ENCODE measurements around the gene LAMC1. TPM values are rescaled to one million over a fixed set of nuclear protein-coding genes. Genes with fewer than 3 reads are reported as not detected.

The LAMC1 gene
- total and polyA plus RNA-seq, 2 donors (not counting 1 experiment from before 2014, with no cell fraction given) = 11.5 to 34.0 TPM

- DNase-seq (no peak), ATAC-seq (ENCODE audit: low read depth) (no peak)
- Histone ChIP-seq H3K36me3 (replicated peaks in 1 of 2; ENCODE audit: control extremely low read depth in 1 of 2, control insufficient read depth in 1 of 2, extremely low read depth in 1 of 2, insufficient read depth in 2 of 2, low read length in 1 of 2) (no peaks in the 10 kb centered on the region), H3K9ac (ENCODE audit: low read length) (no peak overlapping the region), H3K4me3 (ENCODE audit: control extremely low read depth in 1 of 5, extremely low read depth in 1 of 5, insufficient read depth in 1 of 5, low read depth in 2 of 5, low read length in 4 of 5) (no peak overlapping the region), H3K4me2 (replicated peaks; ENCODE audit: low read depth, low read length, poor library complexity, severe bottlenecking) (no peak overlapping the region), H3K4me1 (ENCODE audit: control insufficient read depth in 2 of 2, insufficient read depth in 2 of 2, low read length in 2 of 2) (peaks cover 0 to 5% of the 10 kb centered on the region in 2 donors), H3K27ac (ENCODE audit: low read length in 2 of 2) (no peak overlapping the region), H3K27me3 (replicated peaks in 1 of 4; ENCODE audit: control extremely low read depth in 1 of 4, control insufficient read depth in 3 of 4, insufficient read depth in 4 of 4, low read length in 3 of 4) (no peaks in the 10 kb centered on the region), H2AFZ (ENCODE audit: insufficient read depth, low read depth, low read length, poor library complexity, severe bottlenecking) (no peak overlapping the region), H3K79me2 (ENCODE audit: control insufficient read depth, insufficient read depth, low read length) (peaks cover 48% of the 10 kb centered on the region), H3K9me3 (ENCODE audit: control extremely low read depth in 1 of 3, control insufficient read depth in 2 of 3, insufficient read depth in 1 of 3, low read length in 2 of 3) (no peaks in the 10 kb centered on the region), H4K20me1 (ENCODE audit: control insufficient read depth, insufficient read depth, low read length, poor library complexity, severe bottlenecking) (peaks cover 37% of the 10 kb centered on the region)
- POLR2A ChIA-PET = no interaction called here
- no peaks in the 10 kb centered on the region for H3K9me3 Mint-ChIP-seq (ENCODE audit: insufficient read depth)
- intact Hi-C loops (cut with micrococcal nuclease) = no loop called here
- H3K27ac Mint-ChIP-seq = no peak overlapping the region
- H3K4me3 Mint-ChIP-seq = no peak overlapping the region
- CTCF ChIA-PET = no interaction called here
- no CpG with 5 or more reads among the region's 5 CpGs for WGBS (ENCODE audit: insufficient coverage)
- peaks cover 19% of the 10 kb centered on the region for H3K4me1 Mint-ChIP-seq
- TF ChIP-seq EZH2 (IDR thresholded peaks at IDR 0.05; ENCODE audit: borderline replicate concordance, insufficient read depth, low read depth, low read length, poor library complexity, severe bottlenecking) (no peak), CTCF (IDR thresholded peaks at IDR 0.05) (no peak)
- no peaks in the 10 kb centered on the region for H3K27me3 Mint-ChIP-seq
Measured at GRCh38 chr1:183090391-183091006, 67.3 kb downstream of the LAMC1 start.

GRCh38 chr1:183091181-183091580, 68.0 kb downstream of the LAMC1 start:
- intact Hi-C loops (cut with micrococcal nuclease) = no loop called here
- ChIA-PET CTCF (no interaction called here), POLR2A (no interaction called here)
- no peak for TF ChIP-seq EZH2 (IDR thresholded peaks at IDR 0.05; ENCODE audit: borderline replicate concordance, insufficient read depth, low read depth, low read length, poor library complexity, severe bottlenecking)
- no peak for TF ChIP-seq CTCF (IDR thresholded peaks at IDR 0.05)
- DNase-seq = no peak
- Histone ChIP-seq H2AFZ (ENCODE audit: insufficient read depth, low read depth, low read length, poor library complexity, severe bottlenecking) (no peak overlapping the region), H3K79me2 (ENCODE audit: control insufficient read depth, insufficient read depth, low read length) (peaks cover 44% of the 10 kb centered on the region), H3K4me2 (replicated peaks; ENCODE audit: low read depth, low read length, poor library complexity, severe bottlenecking) (no peak overlapping the region), H3K27ac (ENCODE audit: low read length in 2 of 2) (no peak overlapping the region), H3K4me1 (ENCODE audit: control insufficient read depth in 2 of 2, insufficient read depth in 2 of 2, low read length in 2 of 2) (peaks cover 0 to 5% of the 10 kb centered on the region in 2 donors), H3K36me3 (replicated peaks in 1 of 2; ENCODE audit: control extremely low read depth in 1 of 2, control insufficient read depth in 1 of 2, extremely low read depth in 1 of 2, insufficient read depth in 2 of 2, low read length in 1 of 2) (no peaks in the 10 kb centered on the region), H3K9me3 (ENCODE audit: control extremely low read depth in 1 of 3, control insufficient read depth in 2 of 3, insufficient read depth in 1 of 3, low read length in 2 of 3) (no peaks in the 10 kb centered on the region), H4K20me1 (ENCODE audit: control insufficient read depth, insufficient read depth, low read length, poor library complexity, severe bottlenecking) (peaks cover 34% of the 10 kb centered on the region), H3K27me3 (replicated peaks in 1 of 4; ENCODE audit: control extremely low read depth in 1 of 4, control insufficient read depth in 3 of 4, insufficient read depth in 4 of 4, low read length in 3 of 4) (no peaks in the 10 kb centered on the region), H3K4me3 (ENCODE audit: control extremely low read depth in 1 of 5, extremely low read depth in 1 of 5, insufficient read depth in 1 of 5, low read depth in 2 of 5, low read length in 4 of 5) (no peak overlapping the region), H3K9ac (ENCODE audit: low read length) (no peak overlapping the region)
- Mint-ChIP-seq H3K4me1 (peaks cover 19% of the 10 kb centered on the region), H3K27me3 (no peaks in the 10 kb centered on the region), H3K4me3 (no peak overlapping the region), H3K9me3 (ENCODE audit: insufficient read depth) (no peaks in the 10 kb centered on the region), H3K27ac (no peak overlapping the region)
- WGBS (ENCODE audit: insufficient coverage) = no CpG with 5 or more reads among the region's 2 CpGs
- ATAC-seq (ENCODE audit: low read depth) = no peak

Data from B cell (primary cell).